Glutamatergic neuron (in vitro differentiated cells): ENCODE results near the gene DNAI4. TPM values are rescaled to one million over a fixed set of nuclear protein-coding genes. Genes with fewer than 3 reads are reported as not detected.

ENCODE experiments used
- DNase-seq: peaks from one replicate; pipeline ENCODE4 v3.0.0; 2022
- H3K27ac Mint-ChIP-seq: one replicate; pipeline ENCODE4 v1.8.0; 2020; ENCODE audit warnings: mild to moderate bottlenecking, mixed read lengths, inconsistent platforms; ENCODE audit not compliant: unreplicated experiment
- H3K27me3 Mint-ChIP-seq: one replicate; pipeline ENCODE4 v1.8.0; 2020; ENCODE audit warnings: mild to moderate bottlenecking, moderate library complexity, mixed read lengths, inconsistent platforms; ENCODE audit not compliant: unreplicated experiment
- H3K36me3 Mint-ChIP-seq: one replicate; pipeline ENCODE4 v1.8.0; 2020; ENCODE audit warnings: mild to moderate bottlenecking, mixed read lengths, inconsistent platforms; ENCODE audit not compliant: unreplicated experiment
- H3K4me1 Mint-ChIP-seq: one replicate; pipeline ENCODE4 v1.8.0; 2020; ENCODE audit warnings: mild to moderate bottlenecking, low read depth, mixed read lengths, inconsistent platforms; ENCODE audit not compliant: unreplicated experiment
- H3K4me3 Mint-ChIP-seq: one replicate; pipeline ENCODE4 v1.8.0; 2020; ENCODE audit warnings: mild to moderate bottlenecking, mixed read lengths, inconsistent platforms; ENCODE audit not compliant: unreplicated experiment
- H3K9me3 Mint-ChIP-seq: one replicate; pipeline ENCODE4 v1.8.0; 2020; ENCODE audit warnings: mild to moderate bottlenecking, moderate library complexity, mixed read lengths, inconsistent platforms; ENCODE audit not compliant: unreplicated experiment
- CTCF ChIP-seq: fragments of 200-600 bp; sonication (generic); IDR thresholded peaks from one replicate; pipeline ENCODE4 v1.5.0; 2021; ENCODE audit not compliant: partially characterized antibody, unreplicated experiment
- total RNA-seq: library from RNA; stranded (reverse); fragmentation: NEBNext Ultra II Directional; extraction: Animal tissue kit (Norgen Biotek cat#: 25700); gene quantifications from one replicate; pipeline ENCODE4 v1.2.1, GENCODE V29; 2021; ENCODE audit not compliant: unreplicated experiment

DNAI4 gene
- total RNA-seq, 1 donor from 2014 or later = 0.78 TPM

- Mint-ChIP-seq H3K9me3 (no peaks in the 10 kb centered on the region), H3K36me3 (no peaks in the 10 kb centered on the region), H3K27me3 (peaks cover 2% of the 10 kb centered on the region), H3K27ac (no peak overlapping the region), H3K4me3 (no peak overlapping the region), H3K4me1 (peaks cover 2% of the 10 kb centered on the region)
- no peak for TF ChIP-seq CTCF
- DNase-seq = no peak
Measured at GRCh38 chr1:66940981-66941380, 16.3 kb upstream of the DNAI4 start.

GRCh38 chr1:66938613-66939012 is 14.0 kb upstream of the DNAI4 start:
- Mint-ChIP-seq H3K27ac (no peak overlapping the region), H3K9me3 (no peaks in the 10 kb centered on the region)
- DNase-seq = no peak

GRCh38 chr1:66937529-66938234 is 13.0 kb upstream of the DNAI4 start:
- no peak overlapping the region for H3K27ac Mint-ChIP-seq
- DNase-seq = no peak
- no peak overlapping the region for H3K4me3 Mint-ChIP-seq
- H3K36me3 Mint-ChIP-seq = no peaks in the 10 kb centered on the region
- no peak for TF ChIP-seq CTCF
- peaks cover 5% of the 10 kb centered on the region for H3K4me1 Mint-ChIP-seq
- no peaks in the 10 kb centered on the region for H3K27me3 Mint-ChIP-seq
- no peaks in the 10 kb centered on the region for H3K9me3 Mint-ChIP-seq

More at GRCh38 chr1:66938613-66939012, 14.0 kb upstream of the DNAI4 start:
- Mint-ChIP-seq H3K27me3 (peaks cover 2% of the 10 kb centered on the region), H3K4me1 (peaks cover 2% of the 10 kb centered on the region), H3K4me3 (no peak overlapping the region), H3K36me3 (no peaks in the 10 kb centered on the region)
- TF ChIP-seq CTCF = no peak

GRCh38 chr1:66933887-66934700 is 9.4 kb upstream of the DNAI4 start:
- no peak overlapping the region for H3K27ac Mint-ChIP-seq
- H3K4me1 Mint-ChIP-seq = peaks cover 22% of the 10 kb centered on the region
- H3K27me3 Mint-ChIP-seq = peaks cover 1% of the 10 kb centered on the region
- H3K4me3 Mint-ChIP-seq = no peak overlapping the region
- peaks cover 2% of the 10 kb centered on the region for H3K9me3 Mint-ChIP-seq
- no peak for TF ChIP-seq CTCF
- no peaks in the 10 kb centered on the region for H3K36me3 Mint-ChIP-seq
- no peak for DNase-seq

- no peak for TF ChIP-seq CTCF
- peaks cover 21% of the 10 kb centered on the region for H3K4me1 Mint-ChIP-seq
- no peak for DNase-seq
- peaks cover 1% of the 10 kb centered on the region for H3K27me3 Mint-ChIP-seq
- H3K36me3 Mint-ChIP-seq = no peaks in the 10 kb centered on the region
- peaks cover 2% of the 10 kb centered on the region for H3K9me3 Mint-ChIP-seq
- no peak overlapping the region for H3K4me3 Mint-ChIP-seq
- H3K27ac Mint-ChIP-seq = no peak overlapping the region
Measured at GRCh38 chr1:66932291-66932690, 7.6 kb upstream of the DNAI4 start.
